HEK293T (cell line): ENCODE data around the gene PCNX2.

Experiments used
- NFRKB ChIP-seq: fragments of 450-650 bp; IDR thresholded peaks from 2 replicates; pipeline ENCODE4 v1.6.1; 2016; ENCODE audit warnings: mild to moderate bottlenecking, moderate library complexity
- SP1 ChIP-seq: fragments of 450-650 bp; IDR thresholded peaks from 2 replicates; pipeline ENCODE4 v1.6.1; 2017
- SUZ12 ChIP-seq: fragments of 450-650 bp; IDR thresholded peaks from 2 replicates; pipeline ENCODE4 v1.6.1; 2016; ENCODE audit warnings: mild to moderate bottlenecking

DNA sequence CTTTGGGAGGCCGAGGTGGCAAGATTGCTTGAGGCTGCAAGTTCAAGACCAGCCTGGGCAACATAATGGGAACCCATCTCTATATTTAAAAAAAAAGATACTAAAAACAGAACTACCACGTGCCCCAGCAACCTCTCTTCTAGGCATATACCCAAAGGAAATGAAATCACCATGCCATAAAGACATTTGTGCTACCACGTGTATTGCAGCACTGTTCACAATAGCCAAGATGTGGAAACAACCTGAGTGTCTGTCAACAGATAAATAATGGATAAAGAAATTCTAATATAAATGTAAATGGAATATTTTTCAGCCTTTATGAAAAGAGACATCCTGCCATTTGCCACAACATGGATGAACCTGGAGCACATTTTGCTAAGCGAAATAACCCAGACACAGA is 128.6 kb downstream of the PCNX2 start:
- TF ChIP-seq SP1 (no peak), NFRKB (no peak), SUZ12 (no peak)
